ENCODE results near the gene GPR3.

DNA sequence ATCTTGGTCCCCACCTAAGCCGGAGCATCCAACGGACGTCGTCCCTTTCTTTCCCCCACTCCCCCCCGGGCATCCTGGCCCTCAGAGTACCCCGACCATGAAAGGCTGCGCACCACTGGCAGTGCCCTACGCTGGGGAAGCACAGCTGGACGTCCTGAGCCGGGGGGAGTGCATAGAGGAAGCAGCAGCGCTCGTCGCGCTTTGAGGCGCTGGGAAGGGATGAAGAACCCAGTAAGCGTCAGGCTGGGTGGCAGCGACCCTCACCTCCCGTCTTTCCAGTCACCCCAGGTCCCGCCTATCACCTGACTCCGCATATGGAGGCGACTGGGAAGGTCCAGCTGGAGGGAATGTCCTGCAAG, 31.4 kb upstream of the GPR3 start:
- TF ChIP-seq, protein P1, sequence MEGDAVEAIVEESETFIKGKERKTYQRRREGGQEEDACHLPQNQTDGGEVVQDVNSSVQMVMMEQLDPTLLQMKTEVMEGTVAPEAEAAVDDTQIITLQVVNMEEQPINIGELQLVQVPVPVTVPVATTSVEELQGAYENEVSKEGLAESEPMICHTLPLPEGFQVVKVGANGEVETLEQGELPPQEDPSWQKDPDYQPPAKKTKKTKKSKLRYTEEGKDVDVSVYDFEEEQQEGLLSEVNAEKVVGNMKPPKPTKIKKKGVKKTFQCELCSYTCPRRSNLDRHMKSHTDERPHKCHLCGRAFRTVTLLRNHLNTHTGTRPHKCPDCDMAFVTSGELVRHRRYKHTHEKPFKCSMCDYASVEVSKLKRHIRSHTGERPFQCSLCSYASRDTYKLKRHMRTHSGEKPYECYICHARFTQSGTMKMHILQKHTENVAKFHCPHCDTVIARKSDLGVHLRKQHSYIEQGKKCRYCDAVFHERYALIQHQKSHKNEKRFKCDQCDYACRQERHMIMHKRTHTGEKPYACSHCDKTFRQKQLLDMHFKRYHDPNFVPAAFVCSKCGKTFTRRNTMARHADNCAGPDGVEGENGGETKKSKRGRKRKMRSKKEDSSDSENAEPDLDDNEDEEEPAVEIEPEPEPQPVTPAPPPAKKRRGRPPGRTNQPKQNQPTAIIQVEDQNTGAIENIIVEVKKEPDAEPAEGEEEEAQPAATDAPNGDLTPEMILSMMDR (conservative IDR thresholded peaks at IDR 0.05) = no peak
- TF ChIP-seq EZH2 (IDR thresholded peaks at IDR 0.05; ENCODE audit: low read depth) = no peak
